Measurements from ENCODE around the gene RASSF5. TPM values are rescaled to one million over a fixed set of nuclear protein-coding genes. Genes with fewer than 3 reads are reported as not detected.

Gene RASSF5
- total RNA-seq, 1 experiment from 2014 or later = 2.1 TPM

DNA sequence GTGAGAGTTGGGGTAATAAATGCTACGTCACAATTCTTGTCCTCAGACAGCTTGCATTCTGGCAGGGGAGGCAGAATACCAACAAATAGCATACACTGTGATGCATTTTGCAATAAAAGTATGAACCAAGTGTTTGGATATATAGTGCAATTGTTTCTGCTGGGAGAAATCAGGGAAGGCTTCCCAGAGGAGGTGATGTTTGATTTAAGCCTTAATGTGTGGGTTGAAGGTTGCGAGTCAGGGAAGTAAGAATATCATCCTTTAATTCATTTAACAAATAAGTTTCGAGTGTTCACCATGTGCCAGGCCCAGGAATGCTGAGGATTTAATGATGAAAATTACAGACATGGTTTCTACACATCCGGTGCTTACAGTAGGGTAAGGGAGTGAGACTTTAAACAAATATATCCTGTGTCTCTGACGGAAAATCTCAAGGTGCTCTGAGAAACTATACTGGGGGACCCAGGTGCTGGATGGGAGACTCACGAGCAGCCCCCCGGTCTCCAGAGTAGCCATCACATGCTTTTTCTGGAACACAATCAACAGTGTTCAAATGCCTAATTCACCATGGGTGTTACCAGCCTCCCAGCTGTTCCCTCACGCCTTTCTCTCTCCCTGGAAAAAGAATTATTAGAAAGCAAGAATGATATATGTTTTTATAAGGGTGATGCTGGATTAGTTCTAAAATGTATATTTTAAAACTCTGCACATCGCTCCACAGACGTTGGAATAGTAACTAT lies 31.7 kb downstream of the RASSF5 start (continued):
- TF ChIP-seq, protein P1, sequence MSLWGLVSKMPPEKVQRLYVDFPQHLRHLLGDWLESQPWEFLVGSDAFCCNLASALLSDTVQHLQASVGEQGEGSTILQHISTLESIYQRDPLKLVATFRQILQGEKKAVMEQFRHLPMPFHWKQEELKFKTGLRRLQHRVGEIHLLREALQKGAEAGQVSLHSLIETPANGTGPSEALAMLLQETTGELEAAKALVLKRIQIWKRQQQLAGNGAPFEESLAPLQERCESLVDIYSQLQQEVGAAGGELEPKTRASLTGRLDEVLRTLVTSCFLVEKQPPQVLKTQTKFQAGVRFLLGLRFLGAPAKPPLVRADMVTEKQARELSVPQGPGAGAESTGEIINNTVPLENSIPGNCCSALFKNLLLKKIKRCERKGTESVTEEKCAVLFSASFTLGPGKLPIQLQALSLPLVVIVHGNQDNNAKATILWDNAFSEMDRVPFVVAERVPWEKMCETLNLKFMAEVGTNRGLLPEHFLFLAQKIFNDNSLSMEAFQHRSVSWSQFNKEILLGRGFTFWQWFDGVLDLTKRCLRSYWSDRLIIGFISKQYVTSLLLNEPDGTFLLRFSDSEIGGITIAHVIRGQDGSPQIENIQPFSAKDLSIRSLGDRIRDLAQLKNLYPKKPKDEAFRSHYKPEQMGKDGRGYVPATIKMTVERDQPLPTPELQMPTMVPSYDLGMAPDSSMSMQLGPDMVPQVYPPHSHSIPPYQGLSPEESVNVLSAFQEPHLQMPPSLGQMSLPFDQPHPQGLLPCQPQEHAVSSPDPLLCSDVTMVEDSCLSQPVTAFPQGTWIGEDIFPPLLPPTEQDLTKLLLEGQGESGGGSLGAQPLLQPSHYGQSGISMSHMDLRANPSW (CRISPR knock-in tag; conservative IDR thresholded peaks at IDR 0.05; ENCODE audit: low read depth) = no peak
- no peak for TF ChIP-seq TP53 (CRISPR knock-in tag; IDR thresholded peaks at IDR 0.05)
- TF ChIP-seq, protein P2, sequence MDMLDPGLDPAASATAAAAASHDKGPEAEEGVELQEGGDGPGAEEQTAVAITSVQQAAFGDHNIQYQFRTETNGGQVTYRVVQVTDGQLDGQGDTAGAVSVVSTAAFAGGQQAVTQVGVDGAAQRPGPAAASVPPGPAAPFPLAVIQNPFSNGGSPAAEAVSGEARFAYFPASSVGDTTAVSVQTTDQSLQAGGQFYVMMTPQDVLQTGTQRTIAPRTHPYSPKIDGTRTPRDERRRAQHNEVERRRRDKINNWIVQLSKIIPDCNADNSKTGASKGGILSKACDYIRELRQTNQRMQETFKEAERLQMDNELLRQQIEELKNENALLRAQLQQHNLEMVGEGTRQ (CRISPR knock-in tag; IDR thresholded peaks at IDR 0.05) = no peak

DNA sequence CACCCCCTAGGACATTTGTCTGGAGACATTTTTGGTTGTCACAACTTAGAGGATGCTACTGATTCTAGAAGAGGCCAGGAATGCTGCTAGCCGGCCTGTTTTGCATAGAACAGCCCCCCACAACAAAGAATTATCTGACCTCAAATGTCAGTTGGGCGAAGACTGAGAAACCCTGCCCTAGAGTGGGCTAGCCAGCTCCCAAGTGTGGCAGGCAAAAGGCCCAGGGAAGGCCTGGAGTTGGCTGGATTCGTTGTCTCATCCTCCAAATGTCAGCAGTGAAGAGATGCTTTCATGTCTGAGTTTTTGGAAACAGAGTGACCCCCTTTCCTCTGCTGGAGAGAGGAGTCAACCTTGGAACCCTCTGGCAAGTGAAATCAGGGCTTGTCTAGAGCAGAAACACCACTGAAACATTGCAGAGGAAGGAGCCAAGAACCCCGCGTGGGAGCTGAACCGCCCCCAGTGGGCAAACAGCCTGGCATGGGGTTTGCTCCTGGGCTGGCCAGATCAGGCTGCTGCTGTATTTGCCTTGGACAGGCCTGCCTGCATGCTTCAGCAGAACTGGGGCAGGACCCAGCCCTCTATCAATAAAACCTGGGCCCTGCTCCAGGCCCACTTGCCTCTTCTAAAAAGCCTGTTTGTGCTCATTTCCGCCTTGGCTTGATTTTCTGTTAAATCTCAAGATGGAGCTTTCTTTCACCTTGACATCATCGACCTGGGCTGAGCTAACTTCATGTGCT lies 32.9 kb downstream of the RASSF5 start:
- H3K27me3 Mint-ChIP-seq (ENCODE audit: low read depth) = no peaks in the 10 kb centered on the region
- TF ChIP-seq ZNF138 (CRISPR knock-in tag; conservative IDR thresholded peaks at IDR 0.05) (no peak), JAZF1 (CRISPR knock-in tag; IDR thresholded peaks at IDR 0.05) (no peak), MXD4 (CRISPR knock-in tag; IDR thresholded peaks at IDR 0.05; ENCODE audit: borderline replicate concordance) (no peak), ZNF121 (CRISPR knock-in tag; IDR thresholded peaks at IDR 0.05) (no peak)
- TF ChIP-seq, protein P3, sequence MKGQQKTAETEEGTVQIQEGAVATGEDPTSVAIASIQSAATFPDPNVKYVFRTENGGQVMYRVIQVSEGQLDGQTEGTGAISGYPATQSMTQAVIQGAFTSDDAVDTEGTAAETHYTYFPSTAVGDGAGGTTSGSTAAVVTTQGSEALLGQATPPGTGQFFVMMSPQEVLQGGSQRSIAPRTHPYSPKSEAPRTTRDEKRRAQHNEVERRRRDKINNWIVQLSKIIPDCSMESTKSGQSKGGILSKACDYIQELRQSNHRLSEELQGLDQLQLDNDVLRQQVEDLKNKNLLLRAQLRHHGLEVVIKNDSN (CRISPR knock-in tag; IDR thresholded peaks at IDR 0.05) = no peak
- TF ChIP-seq, protein P4, sequence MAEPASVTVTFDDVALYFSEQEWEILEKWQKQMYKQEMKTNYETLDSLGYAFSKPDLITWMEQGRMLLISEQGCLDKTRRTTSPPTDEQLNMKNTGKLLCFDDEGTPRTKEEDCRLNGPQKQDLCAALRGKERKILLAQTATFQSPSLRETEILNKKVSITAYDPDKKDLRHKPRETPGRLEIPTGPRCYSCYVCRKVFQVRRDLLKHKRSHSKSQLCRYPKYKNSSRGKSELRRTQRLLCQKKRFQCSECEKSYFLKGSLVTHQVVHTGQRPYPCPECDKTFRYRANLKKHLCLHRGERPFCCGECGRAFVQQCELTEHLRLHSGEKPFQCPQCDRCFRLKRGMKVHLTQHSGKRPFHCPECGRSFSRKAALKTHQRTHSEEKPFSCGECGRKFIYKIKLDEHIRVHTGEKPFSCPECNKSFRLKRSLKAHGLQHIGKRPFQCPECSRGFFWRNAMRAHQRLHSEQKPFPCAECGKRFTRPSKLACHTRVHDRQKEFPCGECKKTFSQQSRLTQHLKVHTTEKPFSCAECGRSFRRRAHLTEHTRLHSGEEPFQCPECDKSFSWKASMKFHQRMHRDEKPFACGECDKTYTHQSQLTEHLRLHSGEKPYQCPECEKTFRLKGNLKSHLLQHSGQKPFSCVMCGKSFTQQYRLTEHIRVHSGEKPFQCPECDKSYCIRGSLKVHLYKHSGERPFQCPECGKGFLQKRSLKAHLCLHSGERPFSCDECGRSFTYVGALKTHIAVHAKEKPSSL (CRISPR knock-in tag; conservative IDR thresholded peaks at IDR 0.05) = no peak
- TF ChIP-seq, protein P5, sequence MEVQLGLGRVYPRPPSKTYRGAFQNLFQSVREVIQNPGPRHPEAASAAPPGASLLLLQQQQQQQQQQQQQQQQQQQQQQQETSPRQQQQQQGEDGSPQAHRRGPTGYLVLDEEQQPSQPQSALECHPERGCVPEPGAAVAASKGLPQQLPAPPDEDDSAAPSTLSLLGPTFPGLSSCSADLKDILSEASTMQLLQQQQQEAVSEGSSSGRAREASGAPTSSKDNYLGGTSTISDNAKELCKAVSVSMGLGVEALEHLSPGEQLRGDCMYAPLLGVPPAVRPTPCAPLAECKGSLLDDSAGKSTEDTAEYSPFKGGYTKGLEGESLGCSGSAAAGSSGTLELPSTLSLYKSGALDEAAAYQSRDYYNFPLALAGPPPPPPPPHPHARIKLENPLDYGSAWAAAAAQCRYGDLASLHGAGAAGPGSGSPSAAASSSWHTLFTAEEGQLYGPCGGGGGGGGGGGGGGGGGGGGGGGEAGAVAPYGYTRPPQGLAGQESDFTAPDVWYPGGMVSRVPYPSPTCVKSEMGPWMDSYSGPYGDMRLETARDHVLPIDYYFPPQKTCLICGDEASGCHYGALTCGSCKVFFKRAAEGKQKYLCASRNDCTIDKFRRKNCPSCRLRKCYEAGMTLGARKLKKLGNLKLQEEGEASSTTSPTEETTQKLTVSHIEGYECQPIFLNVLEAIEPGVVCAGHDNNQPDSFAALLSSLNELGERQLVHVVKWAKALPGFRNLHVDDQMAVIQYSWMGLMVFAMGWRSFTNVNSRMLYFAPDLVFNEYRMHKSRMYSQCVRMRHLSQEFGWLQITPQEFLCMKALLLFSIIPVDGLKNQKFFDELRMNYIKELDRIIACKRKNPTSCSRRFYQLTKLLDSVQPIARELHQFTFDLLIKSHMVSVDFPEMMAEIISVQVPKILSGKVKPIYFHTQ (CRISPR knock-in tag; IDR thresholded peaks at IDR 0.05) = no peak
- TF ChIP-seq, protein P6, sequence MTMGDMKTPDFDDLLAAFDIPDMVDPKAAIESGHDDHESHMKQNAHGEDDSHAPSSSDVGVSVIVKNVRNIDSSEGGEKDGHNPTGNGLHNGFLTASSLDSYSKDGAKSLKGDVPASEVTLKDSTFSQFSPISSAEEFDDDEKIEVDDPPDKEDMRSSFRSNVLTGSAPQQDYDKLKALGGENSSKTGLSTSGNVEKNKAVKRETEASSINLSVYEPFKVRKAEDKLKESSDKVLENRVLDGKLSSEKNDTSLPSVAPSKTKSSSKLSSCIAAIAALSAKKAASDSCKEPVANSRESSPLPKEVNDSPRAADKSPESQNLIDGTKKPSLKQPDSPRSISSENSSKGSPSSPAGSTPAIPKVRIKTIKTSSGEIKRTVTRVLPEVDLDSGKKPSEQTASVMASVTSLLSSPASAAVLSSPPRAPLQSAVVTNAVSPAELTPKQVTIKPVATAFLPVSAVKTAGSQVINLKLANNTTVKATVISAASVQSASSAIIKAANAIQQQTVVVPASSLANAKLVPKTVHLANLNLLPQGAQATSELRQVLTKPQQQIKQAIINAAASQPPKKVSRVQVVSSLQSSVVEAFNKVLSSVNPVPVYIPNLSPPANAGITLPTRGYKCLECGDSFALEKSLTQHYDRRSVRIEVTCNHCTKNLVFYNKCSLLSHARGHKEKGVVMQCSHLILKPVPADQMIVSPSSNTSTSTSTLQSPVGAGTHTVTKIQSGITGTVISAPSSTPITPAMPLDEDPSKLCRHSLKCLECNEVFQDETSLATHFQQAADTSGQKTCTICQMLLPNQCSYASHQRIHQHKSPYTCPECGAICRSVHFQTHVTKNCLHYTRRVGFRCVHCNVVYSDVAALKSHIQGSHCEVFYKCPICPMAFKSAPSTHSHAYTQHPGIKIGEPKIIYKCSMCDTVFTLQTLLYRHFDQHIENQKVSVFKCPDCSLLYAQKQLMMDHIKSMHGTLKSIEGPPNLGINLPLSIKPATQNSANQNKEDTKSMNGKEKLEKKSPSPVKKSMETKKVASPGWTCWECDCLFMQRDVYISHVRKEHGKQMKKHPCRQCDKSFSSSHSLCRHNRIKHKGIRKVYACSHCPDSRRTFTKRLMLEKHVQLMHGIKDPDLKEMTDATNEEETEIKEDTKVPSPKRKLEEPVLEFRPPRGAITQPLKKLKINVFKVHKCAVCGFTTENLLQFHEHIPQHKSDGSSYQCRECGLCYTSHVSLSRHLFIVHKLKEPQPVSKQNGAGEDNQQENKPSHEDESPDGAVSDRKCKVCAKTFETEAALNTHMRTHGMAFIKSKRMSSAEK (CRISPR knock-in tag; IDR thresholded peaks at IDR 0.05; ENCODE audit: borderline replicate concordance) = no peak
- peaks cover 9% of the 10 kb centered on the region for H3K4me1 Mint-ChIP-seq
- H3K4me3 Mint-ChIP-seq = no peak overlapping the region
- ATAC-seq (no peak), DNase-seq (ENCODE audit: low spot score) (no peak)
- CTCF ChIA-PET = interaction anchor here (0.8 to 2.9 kb wide), 4 partner anchors 50 to 72 kb away, joined by 3 to 11 read pairs (median 7); partner anchors contain the start of gene EIF2D
- H3K27ac Mint-ChIP-seq = no peak overlapping the region
- no peaks in the 10 kb centered on the region for H3K9me3 Mint-ChIP-seq
- no peaks in the 10 kb centered on the region for H3K36me3 Mint-ChIP-seq
- POLR2A ChIA-PET = no interaction called here

All from WTC11 (cell line).